Thoracic aorta (tissue), 2 donors: ENCODE results near the gene ENTPD5. TPM values are rescaled to one million over a fixed set of nuclear protein-coding genes. Genes with fewer than 3 reads are reported as not detected.
A peak's percentile ranks its signal among the peaks of the same experiment; 100 is the strongest.

Experiments
- ATAC-seq: fragments of 150-250 bp; one replicate; pipeline ENCODE4 v1.8.0; 2017; ENCODE audit warnings: low read depth; ENCODE audit not compliant: insufficient number of reproducible peaks, low FRiP score
- DNase-seq: peaks from one replicate; pipeline ENCODE4 v3.0.0-alpha.2; 2020; ENCODE audit warnings: low spot score
- H3K27ac ChIP-seq, 2 donors: fragments of 200-600 bp; sonication (generic); 1 replicate in 1 of 2; 2 replicates in 1 of 2; pipeline ENCODE4 v1.5.1; 2016; ENCODE audit warnings: mild to moderate bottlenecking in 2 of 2, moderate library complexity in 2 of 2
- H3K27me3 ChIP-seq: fragments of 200-600 bp; sonication (generic); replicated peaks from 2 replicates; pipeline ENCODE4 v1.6.0; 2016; ENCODE audit warnings: mild to moderate bottlenecking; ENCODE audit not compliant: insufficient read depth
- H3K36me3 ChIP-seq: fragments of 200-600 bp; sonication (generic); one replicate; pipeline ENCODE4 v1.5.1; 2016
- H3K4me1 ChIP-seq, 2 donors: fragments of 200-600 bp; sonication (generic); 1 replicate in 1 of 2; 2 replicates in 1 of 2; pipeline versions ENCODE4 v1.5.1 to v1.6.0; 2016; ENCODE audit warnings: low read depth in 2 of 2, mild to moderate bottlenecking in 1 of 2; ENCODE audit not compliant: control insufficient read depth in 1 of 2
- H3K4me3 ChIP-seq: fragments of 200-600 bp; sonication (generic); 2 replicates; pipeline ENCODE4 v1.5.1; 2016; ENCODE audit warnings: mild to moderate bottlenecking
- H3K9me3 ChIP-seq: fragments of 200-600 bp; sonication (generic); 2 replicates; pipeline ENCODE4 v1.5.1; 2016
- CTCF ChIP-seq: fragments of 200-600 bp; sonication (generic); IDR thresholded peaks from one replicate; pipeline ENCODE4 v1.5.1; 2019; ENCODE audit warnings: antibody characterized with exemption
- total RNA-seq, 2 donors: library from RNA; depleted of rRNA; stranded (reverse); fragments of >200 nt; gene quantifications; one replicate each; pipeline versions ENCODE4 v1.1.0 to v1.2.3, GENCODE V29; 2016

The ENTPD5 gene
- total RNA-seq, 2 donors from 2014 or later, result 9.8 to 17.5 TPM

GRCh38 chr14:74035556-74035955 lies 16.5 kb upstream of the ENTPD5 start:
- Histone ChIP-seq H3K27ac (no peak overlapping the region), H3K9me3 (no peaks in the 10 kb centered on the region), H3K4me1 (no peaks in the 10 kb centered on the region), H3K36me3 (no peaks in the 10 kb centered on the region), H3K27me3 (no peaks in the 10 kb centered on the region), H3K4me3 (no peak overlapping the region)
- TF ChIP-seq CTCF, result no peak
- ATAC-seq (no peak), DNase-seq (no peak)

- Histone ChIP-seq H3K27me3 (no peaks in the 10 kb centered on the region), H3K4me1 (no peaks in the 10 kb centered on the region), H3K36me3 (no peaks in the 10 kb centered on the region), H3K9me3 (no peaks in the 10 kb centered on the region), H3K4me3 (no peak overlapping the region), H3K27ac (no peak overlapping the region)
- TF ChIP-seq CTCF, result no peak
- ATAC-seq, result no peak
- no peak for DNase-seq
Measured at GRCh38 chr14:74034572-74034971, 15.5 kb upstream of the ENTPD5 start.

- DNase-seq, result no peak
- H3K4me1 ChIP-seq, result no peaks in the 10 kb centered on the region
- no peak for ATAC-seq
- TF ChIP-seq CTCF, result no peak
- H3K36me3 ChIP-seq, result no peaks in the 10 kb centered on the region
- H3K27me3 ChIP-seq, result no peaks in the 10 kb centered on the region
- H3K4me3 ChIP-seq, result no peak overlapping the region
- H3K27ac ChIP-seq, result no peak overlapping the region
- no peaks in the 10 kb centered on the region for H3K9me3 ChIP-seq
Measured at GRCh38 chr14:74029136-74029535, 10.0 kb upstream of the ENTPD5 start.

- DNase-seq (no peak), ATAC-seq (no peak)
- peaks cover 8 to 16% of the 10 kb centered on the region in 2 donors for H3K4me1 ChIP-seq
- no peak overlapping the region for H3K27ac ChIP-seq
- no peak for TF ChIP-seq CTCF
- H3K27me3 ChIP-seq, result no peaks in the 10 kb centered on the region
- no peak overlapping the region for H3K4me3 ChIP-seq
- no peaks in the 10 kb centered on the region for H3K36me3 ChIP-seq
- no peaks in the 10 kb centered on the region for H3K9me3 ChIP-seq
Measured at GRCh38 chr14:74022346-74022745, 3.3 kb upstream of the ENTPD5 start.

- ATAC-seq (no peak), DNase-seq (no peak)
- no peaks in the 10 kb centered on the region for H3K36me3 ChIP-seq
- no peaks in the 10 kb centered on the region for H3K9me3 ChIP-seq
- H3K4me3 ChIP-seq, result peak overlapping the region; percentile 99
- TF ChIP-seq CTCF, result no peak
- peaks cover 8 to 16% of the 10 kb centered on the region in 2 donors for H3K4me1 ChIP-seq
- H3K27me3 ChIP-seq, result no peaks in the 10 kb centered on the region
- H3K27ac ChIP-seq, result peak overlapping the region; percentile 78 to 98
Measured at GRCh38 chr14:74019408-74020137, 485 bp upstream of the ENTPD5 start.
